HG03442 (cell line): ENCODE data around the gene DDX23.
"Not testable (repeated sequence)": the region's sequence is repeated elsewhere in the genome, so short reads cannot be mapped to it uniquely, and the experiment has no call there.

Experiments used
- ATAC-seq: cut with Tn5 transposase; IDR thresholded peaks from one replicate; pipeline ENCODE4 v1.9.1; 2021; ENCODE audit warnings: mild to moderate bottlenecking, moderate library complexity; ENCODE audit not compliant: unreplicated experiment

DDX23 gene

GRCh38 chr12:48863291-48863690 lies 11.3 kb upstream of the DDX23 start:
- no peak for ATAC-seq

- no peak for ATAC-seq
These were observed 10.8 kb upstream of the DDX23 start for GRCh38 chr12:48862760-48863159.

DNA sequence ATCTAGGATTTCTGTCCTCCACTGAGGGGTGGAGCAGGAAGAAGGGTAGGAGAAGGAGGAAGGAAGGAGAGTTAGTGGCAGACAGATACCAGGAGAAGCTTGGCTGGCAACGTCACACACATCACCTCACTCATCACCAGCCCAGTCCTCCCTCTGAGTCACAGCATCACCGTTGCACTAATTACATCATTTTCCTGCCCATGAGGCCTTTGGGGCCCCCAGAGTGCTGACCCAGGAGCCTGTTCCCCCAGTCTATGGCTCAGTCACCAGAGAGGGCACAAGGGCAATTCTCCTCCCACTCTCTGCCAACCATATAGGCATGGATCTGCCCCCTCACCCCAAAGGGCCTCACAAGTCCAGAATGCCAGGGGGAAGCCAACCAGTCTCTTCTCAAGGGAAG lies 9.1 kb upstream of the DDX23 start:
- no peak for ATAC-seq

GRCh38 chr12:48860236-48860635 lies 8.3 kb upstream of the DDX23 start:
- ATAC-seq, result not testable (repeated sequence)

- ATAC-seq, result no peak
These were observed 7.6 kb upstream of the DDX23 start for GRCh38 chr12:48859607-48860006.

GRCh38 chr12:48858043-48858442 lies 6.1 kb upstream of the DDX23 start:
- ATAC-seq, result no peak

DNA sequence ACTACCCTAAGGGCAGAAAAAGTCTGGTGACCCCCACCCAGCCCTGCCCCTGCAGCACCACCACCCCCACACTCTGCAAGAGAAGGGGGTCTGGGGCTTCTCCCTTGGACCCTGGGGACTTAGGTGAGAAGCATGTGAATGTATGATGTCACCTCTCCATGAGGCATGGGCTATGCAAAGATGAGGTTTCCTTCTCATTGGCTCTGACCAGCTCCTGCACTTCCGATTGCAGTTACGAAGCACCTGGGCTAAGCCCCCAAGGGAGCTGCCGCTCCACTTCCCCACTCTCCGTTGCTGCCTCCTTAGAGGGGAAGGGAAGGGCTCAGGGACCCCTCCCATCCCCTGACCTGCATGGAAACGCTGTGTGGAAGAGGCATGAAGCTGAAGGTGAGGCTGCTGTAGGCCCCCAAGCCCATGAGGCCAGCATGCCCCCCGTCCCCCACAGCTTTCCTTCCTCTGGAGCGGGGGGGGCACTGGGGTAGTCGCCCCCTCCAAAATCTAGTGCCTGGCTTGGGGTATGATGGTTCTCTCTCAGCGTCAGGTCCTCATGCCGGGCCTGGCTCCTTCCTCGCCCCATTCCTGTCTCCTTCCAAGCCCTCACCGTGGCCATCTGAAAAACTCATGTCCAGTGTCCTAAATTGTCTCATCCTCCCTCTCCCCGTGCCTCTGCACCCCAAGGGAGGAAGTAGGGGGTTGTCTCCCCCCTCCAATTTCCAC lies 5.5 kb upstream of the DDX23 start:
- no peak for ATAC-seq

GRCh38 chr12:48856379-48856778 lies 4.4 kb upstream of the DDX23 start:
- ATAC-seq, result no peak

DNA sequence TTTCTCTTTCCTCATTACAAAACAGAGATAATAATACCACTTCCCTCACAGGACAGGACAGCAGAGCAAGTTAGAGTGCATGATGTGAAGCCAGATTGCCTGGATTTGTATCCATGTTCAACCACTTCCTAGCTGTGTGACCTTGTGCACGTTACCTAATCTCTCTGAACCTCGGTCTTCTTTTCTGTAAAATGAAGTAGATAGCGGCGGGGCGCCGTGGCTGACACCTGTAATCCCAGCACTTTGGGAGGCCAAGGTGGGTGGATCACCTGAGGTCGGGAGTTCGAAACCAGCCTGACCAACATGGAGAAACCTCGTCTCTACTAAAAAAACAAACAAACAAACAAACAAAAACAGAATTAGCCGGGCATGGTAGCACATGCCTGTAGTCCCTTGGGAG lies 3.0 kb upstream of the DDX23 start:
- ATAC-seq, result not testable (repeated sequence)

GRCh38 chr12:48854488-48854887 lies 2.5 kb upstream of the DDX23 start:
- ATAC-seq, result no peak

- ATAC-seq, result no peak
These were observed 1.0 kb upstream of the DDX23 start for GRCh38 chr12:48852734-48853688.

DNA sequence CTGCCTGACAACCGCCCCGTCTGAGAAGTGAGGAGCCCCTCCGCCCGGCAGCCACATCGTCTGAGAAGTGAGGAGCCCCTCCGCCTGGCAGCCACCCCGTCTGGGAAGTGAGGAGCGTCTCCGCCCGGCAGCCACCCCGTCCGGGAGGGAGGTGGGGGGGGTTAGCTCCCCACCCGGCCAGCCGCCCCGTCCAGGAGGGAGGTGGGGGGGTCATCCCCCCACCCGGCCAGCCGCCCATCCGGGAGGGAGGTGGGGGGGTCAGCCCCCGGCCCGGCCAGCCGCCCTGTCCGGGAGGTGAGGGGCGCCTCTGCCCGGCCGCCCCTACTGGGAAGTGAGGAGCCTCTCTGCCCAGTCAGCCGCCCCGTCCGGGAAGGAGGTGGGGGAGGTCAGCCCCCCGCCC lies 9.9 kb downstream of the DDX23 start:
- ATAC-seq, result not testable (repeated sequence)

DNA sequence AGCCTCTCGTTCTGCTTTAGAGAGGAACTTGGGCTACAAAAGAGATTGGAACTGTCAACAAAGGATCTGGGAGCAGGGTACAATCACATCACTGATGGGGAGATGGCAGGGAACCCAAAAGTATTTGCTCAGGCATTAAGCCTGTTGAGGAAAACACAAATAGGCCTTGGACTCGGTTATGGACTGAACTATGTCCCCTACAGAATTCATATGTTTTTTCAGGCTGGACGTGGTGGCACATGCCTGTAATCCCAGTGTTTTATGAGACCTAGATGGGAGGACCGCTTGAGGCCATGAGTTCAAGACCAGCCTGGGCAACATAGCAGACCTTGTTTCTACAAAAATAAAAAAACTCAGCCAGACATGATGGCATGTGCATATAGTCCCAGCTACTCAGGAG lies 13.9 kb downstream of the DDX23 start:
- no peak for ATAC-seq

DNA sequence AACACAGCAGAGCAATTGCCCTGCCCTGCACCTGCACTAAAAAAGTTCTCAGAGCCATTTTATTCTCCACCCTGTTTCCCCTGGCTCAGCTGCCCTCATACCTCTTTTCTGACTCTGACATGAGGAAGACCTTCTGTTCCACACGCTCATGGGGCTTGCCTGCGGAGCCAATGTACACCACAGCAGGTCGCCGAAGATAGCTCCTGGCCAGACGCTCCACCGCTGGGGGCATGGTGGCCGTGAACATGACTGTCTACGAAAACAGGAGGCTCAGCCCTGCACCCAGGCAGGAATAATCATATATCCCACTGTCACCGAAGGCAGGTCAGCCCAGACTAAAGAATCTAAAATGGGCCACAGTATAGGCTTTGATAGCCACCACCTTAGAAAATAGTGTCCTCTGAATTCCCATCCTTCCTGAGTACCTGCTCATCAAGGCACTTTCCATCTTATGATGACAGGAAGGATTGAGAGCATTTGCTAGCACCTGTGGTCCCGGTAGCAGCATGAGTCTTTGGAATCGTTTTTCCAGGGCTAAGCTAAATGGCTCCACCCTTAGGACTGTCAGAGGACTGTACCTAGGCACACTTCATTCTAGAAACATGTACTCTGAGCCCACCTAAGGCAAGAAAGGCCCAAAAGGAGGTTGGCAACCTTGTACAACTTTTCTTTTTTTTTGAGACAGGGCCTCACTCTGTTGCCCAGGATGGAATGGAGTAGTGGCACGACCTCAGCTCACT lies 19.5 kb downstream of the DDX23 start:
- ATAC-seq, result no peak

DNA sequence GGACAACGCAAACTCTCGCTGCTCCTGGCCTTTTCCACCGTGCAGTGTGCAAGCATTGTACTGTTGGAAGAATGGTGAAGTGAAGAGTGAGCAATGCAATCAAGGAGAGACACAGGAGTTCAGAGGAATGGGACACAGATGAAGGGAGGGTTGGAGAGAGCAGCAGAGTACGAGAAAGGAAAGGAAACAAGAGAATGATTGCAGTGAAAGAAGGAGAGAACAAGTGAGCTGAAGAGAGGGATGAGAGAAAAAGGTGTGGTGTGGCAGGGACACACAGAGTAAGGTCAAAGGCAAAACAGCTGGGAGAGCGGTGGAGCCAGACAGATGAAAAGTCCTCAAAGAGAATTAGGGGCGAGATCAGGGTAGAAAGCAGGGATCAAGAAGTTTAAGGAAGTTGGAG lies 20.7 kb downstream of the DDX23 start:
- no peak for ATAC-seq

- ATAC-seq, result no peak
These were observed 23.0 kb downstream of the DDX23 start for GRCh38 chr12:48828841-48829575.

GRCh38 chr12:48828293-48828692 lies 23.7 kb downstream of the DDX23 start:
- no peak for ATAC-seq

- no peak for ATAC-seq
These were observed 24.4 kb downstream of the DDX23 start for GRCh38 chr12:48827513-48828096.

DNA sequence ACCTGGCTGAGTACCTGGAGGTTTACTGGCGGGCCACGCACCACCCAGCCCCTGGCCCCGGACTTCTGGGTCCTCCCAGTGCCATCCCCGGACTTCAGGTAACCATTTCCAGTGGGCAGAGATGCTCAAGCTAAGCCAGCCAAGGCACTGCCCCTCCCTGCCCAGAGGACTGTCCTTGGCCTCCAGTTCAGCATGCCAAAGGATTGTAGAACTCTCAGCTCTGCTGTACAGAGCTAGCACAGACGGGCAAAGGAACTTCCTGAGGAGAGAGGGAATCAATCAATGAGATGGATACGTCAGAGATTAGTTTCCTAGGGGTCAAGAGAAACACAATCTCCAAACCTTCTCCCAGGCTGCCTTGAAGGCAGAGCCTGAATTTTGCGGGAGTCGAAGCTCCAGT lies 24.9 kb downstream of the DDX23 start:
- ATAC-seq, result no peak

GRCh38 chr12:48826209-48826855 lies 25.6 kb downstream of the DDX23 start:
- ATAC-seq, result no peak
